Stimulated activated CD8-positive, alpha-beta memory T cell treated with anti-CD3 and anti-CD28 coated beads, Interleukin-12 subunit alpha, Interleukin-12 subunit beta, amount 100 ng/mL, for 1 hour (primary cell): ENCODE data around the gene BLVRB.

Experiments
- DNase-seq: peaks from one replicate; pipeline ENCODE4 v3.0.0-alpha.2; 2020; ENCODE audit warnings: low read depth

Gene BLVRB

DNA sequence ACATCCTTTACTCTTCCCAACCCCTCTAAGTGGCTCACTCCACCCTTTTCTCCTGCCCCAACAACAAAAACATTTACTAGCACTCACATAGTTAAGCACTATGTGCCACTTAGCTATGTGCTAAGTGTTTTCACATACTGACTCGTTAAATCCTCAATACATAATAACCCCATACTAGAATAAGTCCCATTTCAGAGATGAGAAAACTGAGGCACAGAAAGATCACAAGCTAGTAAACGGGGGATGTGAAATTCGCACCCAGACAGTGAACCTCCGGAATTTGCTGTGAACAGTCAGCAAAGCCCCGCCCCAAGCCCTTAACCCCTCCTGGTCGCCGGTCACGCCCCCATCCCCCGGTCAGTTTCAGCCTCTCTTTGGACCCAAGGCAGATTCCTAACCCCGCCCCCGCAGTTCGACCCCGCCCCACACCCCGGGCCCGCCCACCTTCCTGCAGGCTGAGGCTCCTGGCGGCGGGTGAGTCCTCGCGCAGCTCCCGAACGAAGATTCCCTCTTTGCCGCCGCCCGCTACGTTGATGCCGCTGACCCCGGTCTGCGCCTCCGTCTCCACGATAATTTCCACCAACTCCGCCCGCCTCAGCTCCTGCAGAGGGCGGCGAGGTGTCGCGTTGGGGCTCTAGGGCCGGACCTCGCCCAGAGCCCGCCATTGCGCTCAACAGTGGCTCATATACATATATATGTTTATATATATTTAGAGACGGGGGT, 62.1 kb downstream of the BLVRB start:
- peak; percentile 52 for DNase-seq

GRCh38 chr19:40400559-40400958, 65.0 kb downstream of the BLVRB start:
- DNase-seq: no peak

GRCh38 chr19:40398417-40399131, 67.0 kb downstream of the BLVRB start:
- DNase-seq: peak; percentile 20
